HG02852 (cell line): ENCODE results near the gene MAN1A1.

Experiments
- ATAC-seq: cut with Tn5 transposase; IDR thresholded peaks from one replicate; pipeline ENCODE4 v1.9.1; 2021; ENCODE audit warnings: mild to moderate bottlenecking, moderate library complexity; ENCODE audit not compliant: unreplicated experiment

The MAN1A1 gene

DNA sequence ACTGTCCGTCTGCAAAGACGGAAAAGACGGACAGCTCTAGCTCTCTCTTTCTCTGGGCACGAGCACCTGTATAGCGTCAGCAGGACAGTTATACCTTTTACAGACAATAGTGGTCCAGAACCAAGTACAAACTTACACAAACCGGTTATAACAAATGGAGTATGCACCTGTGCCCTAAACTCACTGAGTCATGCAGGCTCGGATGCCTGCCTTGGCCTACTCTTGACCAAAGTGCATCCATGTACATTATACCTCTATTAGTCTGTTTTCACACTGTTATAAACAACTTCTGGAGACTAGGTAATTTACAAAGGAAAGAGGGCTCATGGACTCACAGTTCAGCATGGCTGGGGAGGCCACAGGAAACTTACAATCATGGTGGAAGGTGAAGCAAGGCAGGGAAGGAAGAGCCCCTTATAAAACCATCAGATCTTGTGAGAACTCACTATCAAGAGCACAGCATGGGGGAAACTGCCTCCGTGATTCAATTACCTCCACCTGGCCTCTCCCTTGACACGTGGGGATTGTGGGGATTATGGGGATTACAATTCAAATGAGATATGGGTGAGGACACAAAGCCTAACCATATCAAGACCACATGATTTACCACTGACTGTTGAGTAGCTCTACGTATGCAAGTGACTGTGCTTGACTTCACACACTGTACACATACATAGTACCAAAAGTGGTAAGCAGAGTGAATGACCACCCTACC, 23.1 kb downstream of the MAN1A1 start:
- ATAC-seq: no peak

DNA sequence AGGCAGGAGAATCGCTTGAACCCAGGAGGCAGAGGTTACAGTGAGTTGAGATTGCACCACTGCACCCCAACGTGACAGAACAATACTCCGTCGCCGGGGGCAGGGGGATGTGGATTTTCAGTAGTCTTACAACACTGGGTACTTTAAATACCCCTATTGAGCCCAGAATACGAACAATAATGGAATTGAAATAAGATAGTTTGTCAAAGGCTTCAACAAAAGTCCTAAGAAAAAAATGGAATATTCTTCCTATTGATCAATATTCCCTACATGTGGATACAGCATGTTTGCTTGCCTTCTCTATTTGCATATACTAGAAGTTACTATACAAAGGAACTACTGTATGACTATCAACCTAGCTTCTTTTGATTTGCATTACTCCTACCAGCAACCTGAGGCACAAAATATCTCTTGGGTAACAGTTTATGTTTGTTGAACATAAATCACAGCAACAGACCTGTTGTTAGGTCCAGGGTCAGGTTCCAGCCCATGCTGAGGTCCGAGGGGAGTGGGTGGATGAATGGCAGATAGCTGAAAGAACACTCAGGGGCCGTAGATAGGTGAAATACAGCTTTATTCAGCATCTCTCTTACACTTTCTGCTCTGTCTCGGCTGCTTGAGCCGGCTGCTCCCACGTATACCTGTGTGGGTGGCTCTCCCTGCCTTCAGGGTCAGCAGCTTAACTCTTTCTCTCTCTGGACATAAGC, 23.8 kb downstream of the MAN1A1 start:
- ATAC-seq: no peak

GRCh38 chr6:119324718-119325117, 24.8 kb downstream of the MAN1A1 start:
- ATAC-seq: no peak

DNA sequence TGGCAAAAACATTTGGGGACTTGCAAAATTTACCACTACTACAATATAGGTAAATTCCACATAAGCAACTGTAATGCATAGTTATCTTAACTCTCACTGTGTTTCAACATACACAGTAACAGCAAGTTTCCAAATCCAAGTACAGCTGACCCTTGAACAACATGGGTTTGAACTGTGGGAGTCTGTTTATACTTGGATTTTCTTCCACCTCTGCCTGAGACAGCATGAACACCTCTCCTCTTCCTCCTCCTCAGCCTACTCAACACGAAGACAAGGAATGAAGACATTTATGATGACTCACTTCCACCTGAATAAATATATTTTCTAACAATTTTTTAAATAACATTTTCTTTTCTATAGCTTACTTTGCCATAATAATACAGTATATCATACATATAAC, 25.6 kb downstream of the MAN1A1 start:
- ATAC-seq: no peak

- no peak for ATAC-seq
Measured at GRCh38 chr6:119323478-119323877, 26.1 kb downstream of the MAN1A1 start.

- no peak for ATAC-seq
Measured at GRCh38 chr6:119322715-119323350, 26.7 kb downstream of the MAN1A1 start.

DNA sequence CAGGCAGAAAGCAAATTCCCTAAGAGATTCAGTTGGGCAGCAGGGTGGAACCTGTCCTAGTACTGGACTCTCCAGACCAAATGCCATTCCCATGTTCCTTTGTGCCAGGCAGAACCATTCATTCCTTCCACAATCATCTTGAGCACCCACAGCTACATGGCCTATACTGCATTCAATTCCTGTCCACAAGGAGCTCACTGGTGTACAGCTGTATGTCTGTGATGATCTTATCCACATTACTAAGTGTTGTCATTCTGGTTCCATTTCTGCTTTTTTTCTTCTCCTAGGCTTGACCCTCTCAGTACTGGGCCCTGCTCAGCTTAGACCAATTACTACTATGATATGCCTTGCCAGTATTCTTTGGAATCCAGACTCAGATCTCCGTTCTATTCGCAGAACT, 27.5 kb downstream of the MAN1A1 start:
- ATAC-seq: no peak

GRCh38 chr6:119319694-119320093, 29.9 kb downstream of the MAN1A1 start:
- no peak for ATAC-seq

DNA sequence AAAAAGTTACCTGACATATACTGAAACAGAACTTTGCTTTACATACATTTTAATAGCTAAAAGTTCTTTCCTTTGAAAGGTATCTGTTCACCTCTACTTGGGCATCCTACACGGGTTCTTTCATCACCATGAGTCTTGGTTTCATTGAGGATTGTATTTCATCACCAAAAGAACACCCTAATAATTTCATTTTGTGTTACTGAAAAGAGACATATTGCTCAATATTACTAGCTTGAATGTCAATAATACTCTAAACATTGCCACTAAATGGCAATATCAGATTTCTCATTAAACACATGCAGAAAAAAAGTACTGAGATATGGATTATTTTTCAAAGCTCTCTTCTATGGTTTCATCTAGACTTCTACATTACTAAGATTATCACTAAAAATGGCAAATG, 30.8 kb downstream of the MAN1A1 start:
- ATAC-seq: no peak

- no peak for ATAC-seq
Measured at GRCh38 chr6:119318176-119318575, 31.4 kb downstream of the MAN1A1 start.

DNA sequence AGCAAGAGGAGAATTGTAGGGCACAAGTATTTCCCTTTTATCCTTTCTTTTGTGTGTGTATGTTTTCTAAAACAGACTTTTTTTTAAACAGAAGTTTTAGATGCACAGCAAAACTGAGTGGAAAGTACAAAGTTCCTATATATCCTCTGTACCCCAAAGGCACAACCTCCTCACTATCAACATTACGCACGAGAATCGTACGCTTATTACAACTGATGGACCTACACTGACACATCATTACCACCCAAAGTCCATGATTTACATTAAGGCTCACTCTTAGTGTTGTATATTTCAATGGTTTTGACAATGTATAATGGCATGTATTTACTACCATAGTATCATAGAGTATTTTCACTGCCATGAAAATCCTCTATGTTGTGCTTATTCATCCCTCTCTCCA, 32.6 kb downstream of the MAN1A1 start:
- ATAC-seq: no peak

DNA sequence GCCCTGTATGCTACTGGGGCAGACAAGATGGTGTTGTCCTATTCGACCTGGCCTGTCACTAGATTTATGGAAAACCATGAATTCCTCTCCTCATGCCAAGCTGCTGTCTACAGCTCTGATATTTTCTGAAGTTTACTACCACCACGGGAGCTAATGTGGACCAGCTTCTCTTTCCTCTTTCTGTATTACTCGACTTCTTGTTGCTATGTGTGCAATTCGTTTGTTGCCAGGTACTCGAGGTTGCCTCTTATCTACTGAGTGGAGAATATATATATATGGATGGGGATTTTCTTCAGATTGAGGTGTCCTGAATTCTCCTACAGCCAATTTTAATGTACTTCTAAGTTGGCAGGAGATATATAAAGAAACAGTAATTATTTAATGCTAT, 34.7 kb downstream of the MAN1A1 start:
- ATAC-seq: peak; percentile 47

GRCh38 chr6:119313937-119314884, 35.4 kb downstream of the MAN1A1 start:
- peak; percentile 56 for ATAC-seq

DNA sequence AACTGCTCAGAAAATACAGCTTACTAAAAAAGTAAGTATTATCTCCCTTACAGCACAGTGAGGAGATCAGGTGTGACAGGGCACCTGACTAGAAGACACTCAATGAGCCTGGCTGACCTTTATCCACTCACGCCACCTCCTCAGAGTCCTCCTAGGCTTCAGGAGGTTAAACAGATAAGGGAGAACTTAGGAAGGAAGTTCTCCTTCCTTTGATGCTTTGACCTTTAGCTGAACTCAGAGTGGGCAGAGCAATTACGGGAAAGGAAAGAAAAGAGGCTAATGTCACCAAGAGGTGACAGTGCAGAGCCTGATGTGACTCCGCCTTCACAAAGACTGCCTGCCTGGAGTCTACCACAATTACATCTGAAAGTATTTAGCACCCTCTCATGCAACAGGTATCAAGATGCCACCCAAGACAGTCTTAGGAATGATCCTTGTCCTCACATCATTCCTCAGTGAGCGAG, 36.7 kb downstream of the MAN1A1 start:
- ATAC-seq: peak; percentile 37

GRCh38 chr6:119312441-119312840, 37.1 kb downstream of the MAN1A1 start:
- ATAC-seq: no peak

DNA sequence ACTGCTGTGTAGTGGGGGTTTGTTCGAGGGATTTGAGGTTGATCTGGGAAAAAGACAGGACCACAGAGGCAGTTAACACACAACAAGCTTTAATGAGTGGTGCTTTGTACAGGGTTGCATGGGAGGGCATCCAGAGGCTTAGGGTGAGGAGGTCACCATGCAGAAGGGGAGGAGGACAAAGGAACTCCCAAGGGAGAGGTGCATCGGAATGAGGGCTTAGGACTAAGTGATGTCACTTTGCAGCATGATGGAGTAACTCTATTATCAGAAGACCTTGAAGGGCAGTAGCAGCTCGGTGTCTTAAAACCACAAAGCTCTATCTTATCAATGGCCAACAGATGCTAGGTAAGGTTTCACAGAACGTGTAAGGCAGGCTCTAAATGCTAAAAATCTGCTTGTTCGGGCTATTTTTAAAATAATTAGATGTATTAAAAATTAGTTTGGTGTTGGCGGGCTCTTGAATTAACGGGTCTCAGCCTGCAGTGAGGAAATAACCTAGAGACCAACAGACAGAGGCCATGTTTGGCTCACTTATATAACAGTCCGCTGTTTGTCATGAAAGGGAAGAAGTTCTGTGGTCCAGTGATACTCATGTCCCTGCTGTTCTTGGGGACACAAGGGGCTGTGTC, 37.9 kb downstream of the MAN1A1 start:
- no peak for ATAC-seq

- ATAC-seq: no peak
Measured at GRCh38 chr6:119310486-119311036, 39.0 kb downstream of the MAN1A1 start.

- ATAC-seq: no peak
Measured at GRCh38 chr6:119308991-119309657, 40.4 kb downstream of the MAN1A1 start.

DNA sequence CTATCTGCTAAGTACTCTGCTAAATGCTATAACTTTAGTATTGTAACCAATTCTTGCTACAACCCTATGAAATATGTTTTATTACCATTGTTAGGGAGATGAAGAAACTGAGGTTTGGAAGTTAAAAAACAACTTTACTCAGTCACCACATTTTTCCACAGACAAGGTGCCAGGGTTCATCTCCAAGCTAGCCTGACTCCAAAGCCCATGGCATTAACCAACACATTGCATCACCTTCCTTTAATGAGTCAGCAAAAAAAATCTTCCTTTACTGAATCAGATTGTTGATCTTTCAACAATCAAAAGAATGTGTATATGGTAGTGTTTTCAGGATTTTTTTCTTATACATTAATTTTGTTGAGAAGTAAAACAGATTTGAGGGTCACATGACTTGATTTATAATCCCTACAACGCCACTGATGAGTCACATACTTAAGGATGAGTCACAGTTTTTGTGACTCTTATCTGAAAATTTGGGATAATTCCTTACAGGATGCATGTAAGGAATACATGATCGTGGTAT, 41.5 kb downstream of the MAN1A1 start:
- no peak for ATAC-seq
